Measurements from ENCODE around the gene GALNT1. TPM values are rescaled to one million over a fixed set of nuclear protein-coding genes. Genes with fewer than 3 reads are reported as not detected.

GALNT1 gene
- total RNA-seq, 1 experiment from 2014 or later = 77.9 TPM

DNA sequence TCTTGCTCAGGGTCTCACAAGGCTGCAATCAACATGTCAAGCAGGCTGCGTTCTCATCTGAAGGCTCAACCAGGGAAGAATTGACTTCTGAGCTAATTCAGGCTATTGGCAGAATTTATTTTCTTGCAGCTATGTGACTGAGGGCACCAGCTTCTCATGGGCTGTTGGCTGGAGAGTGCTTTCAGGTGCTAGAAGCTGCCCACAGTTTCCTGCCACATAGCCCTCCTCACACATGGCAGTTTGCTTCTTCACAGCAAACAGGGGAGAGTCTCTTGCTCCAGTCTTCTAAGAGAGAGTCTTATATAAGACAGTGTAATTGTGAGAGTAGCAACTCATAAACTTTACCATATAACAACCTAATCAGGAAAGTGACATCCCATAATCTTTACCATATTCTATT is 46.2 kb upstream of the GALNT1 start:
- Histone ChIP-seq H2BK5ac (ENCODE audit: insufficient read length, low read length) (no peak overlapping the region), H2BK20ac (ENCODE audit: low read depth, low read length, poor library complexity, severe bottlenecking) (no peak overlapping the region), H3K23ac (ENCODE audit: insufficient read length, low read depth, low read length) (no peak overlapping the region), H3K4me2 (ENCODE audit: insufficient read depth, insufficient read length, low read length) (no peak overlapping the region), H3K9ac (ENCODE audit: extremely low read depth, insufficient read length, low read length) (no peak overlapping the region), H3K56ac (ENCODE audit: insufficient read length, low read depth, low read length) (no peak overlapping the region), H2BK12ac (ENCODE audit: insufficient read length, low read depth, low read length) (no peak overlapping the region), H4K20me1 (ENCODE audit: control insufficient read depth, insufficient read depth, insufficient read length) (no peaks in the 10 kb centered on the region), H3K27ac (ENCODE audit: insufficient read length, low read depth, low read length) (no peak overlapping the region), H4K91ac (ENCODE audit: insufficient read length, low read depth, low read length) (no peak overlapping the region), H3K14ac (ENCODE audit: insufficient read depth, low read length) (no peak overlapping the region), H3K9me3 (ENCODE audit: control insufficient read depth, low read depth, low read length) (no peaks in the 10 kb centered on the region), H2AK5ac (ENCODE audit: insufficient read length, low read length) (no peak overlapping the region), H3K27me3 (ENCODE audit: insufficient read depth, low read length) (no peaks in the 10 kb centered on the region), H3T11ph (ENCODE audit: low read length) (no peak overlapping the region), H2BK15ac (ENCODE audit: low read depth, low read length) (no peak overlapping the region), H3K23me2 (ENCODE audit: insufficient read length, low read depth, low read length, poor library complexity, severe bottlenecking) (no peaks in the 10 kb centered on the region), H2AFZ (ENCODE audit: low read length) (no peak overlapping the region), H3K79me1 (ENCODE audit: insufficient read depth, low read depth, low read length, poor library complexity, severe bottlenecking) (no peaks in the 10 kb centered on the region), H3K79me2 (ENCODE audit: insufficient read depth, low read length) (no peaks in the 10 kb centered on the region), H2BK120ac (ENCODE audit: low read depth, low read length, poor library complexity, severe bottlenecking) (no peak overlapping the region), H4K8ac (replicated peaks; ENCODE audit: insufficient read length, low read depth, low read length) (no peak overlapping the region), H4K5ac (ENCODE audit: insufficient read length, low read depth, low read length) (no peak overlapping the region), H3K4ac (ENCODE audit: low read depth, low read length) (no peak overlapping the region), H3K18ac (ENCODE audit: insufficient read length, low read depth, low read length) (no peak overlapping the region), H3K4me1 (ENCODE audit: insufficient read depth, low read length) (no peaks in the 10 kb centered on the region)
- Mint-ChIP-seq H3K36me3 (ENCODE audit: insufficient read depth in 1 of 3, low read depth in 3 of 3) (peaks cover 6 to 21% (median 6%) of the 10 kb centered on the region in 3 experiments), H3K27me3 (ENCODE audit: low read depth) (no peaks in the 10 kb centered on the region; the same call in none of the 2 replicates), H3K9me3 (peaks cover 25 to 28% of the 10 kb centered on the region in 2 experiments), H3K4me1 (no peaks in the 10 kb centered on the region), H3K4me3 (no peak overlapping the region), H3K27ac (no peak overlapping the region)
- TF ChIP-seq, protein P1, sequence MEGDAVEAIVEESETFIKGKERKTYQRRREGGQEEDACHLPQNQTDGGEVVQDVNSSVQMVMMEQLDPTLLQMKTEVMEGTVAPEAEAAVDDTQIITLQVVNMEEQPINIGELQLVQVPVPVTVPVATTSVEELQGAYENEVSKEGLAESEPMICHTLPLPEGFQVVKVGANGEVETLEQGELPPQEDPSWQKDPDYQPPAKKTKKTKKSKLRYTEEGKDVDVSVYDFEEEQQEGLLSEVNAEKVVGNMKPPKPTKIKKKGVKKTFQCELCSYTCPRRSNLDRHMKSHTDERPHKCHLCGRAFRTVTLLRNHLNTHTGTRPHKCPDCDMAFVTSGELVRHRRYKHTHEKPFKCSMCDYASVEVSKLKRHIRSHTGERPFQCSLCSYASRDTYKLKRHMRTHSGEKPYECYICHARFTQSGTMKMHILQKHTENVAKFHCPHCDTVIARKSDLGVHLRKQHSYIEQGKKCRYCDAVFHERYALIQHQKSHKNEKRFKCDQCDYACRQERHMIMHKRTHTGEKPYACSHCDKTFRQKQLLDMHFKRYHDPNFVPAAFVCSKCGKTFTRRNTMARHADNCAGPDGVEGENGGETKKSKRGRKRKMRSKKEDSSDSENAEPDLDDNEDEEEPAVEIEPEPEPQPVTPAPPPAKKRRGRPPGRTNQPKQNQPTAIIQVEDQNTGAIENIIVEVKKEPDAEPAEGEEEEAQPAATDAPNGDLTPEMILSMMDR (conservative IDR thresholded peaks at IDR 0.05) = no peak
- no CpG with 5 or more reads among the region's 1 CpG for WGBS (ENCODE audit: extremely low coverage, insufficient read length, low lambda C conversion rate)
- no peak for DNase-seq
